Mesangial cell (primary cell): ENCODE measurements around the gene SIMC1. TPM values are rescaled to one million over a fixed set of nuclear protein-coding genes. Genes with fewer than 3 reads are reported as not detected.

Source experiments
- total RNA-seq: library from RNA; depleted of rRNA; stranded (reverse); fragments of >200 nt; gene quantifications from 2 replicates; pipeline ENCODE4 v1.2.3, GENCODE V29; 2015

The SIMC1 gene
- total RNA-seq = 9.1 and 11.9 TPM in 2 replicates

GRCh38 chr5:176237971-176238644 lies at the start of gene SIMC1:
Gene SIMC1, plus strand, starts transcription at chr5:176238424. Its CDS starts 85 bp downstream, at chr5:176238509.

GRCh38 chr5:176361437-176362232 lies 123.4 kb downstream of the SIMC1 start, which contains the start of gene KIAA1191:
Gene KIAA1191, minus strand, starts transcription at chr5:176361764. Its CDS starts 2,256 bp downstream, at chr5:176359508.

GRCh38 chr5:176365351-176366231 lies 127.4 kb downstream of the SIMC1 start, which contains the start of gene ARL10:
Gene ARL10, plus strand, starts transcription at chr5:176365487. Its CDS starts 77 bp downstream, at chr5:176365564.

GRCh38 chr5:176388444-176389134 lies 150.4 kb downstream of the SIMC1 start, which contains the start of the genes HIGD2A and NOP16:
Gene HIGD2A, plus strand, starts transcription at chr5:176388751. Its CDS starts 69 bp downstream, at chr5:176388820.
Gene NOP16, minus strand, starts transcription at chr5:176388598. Its CDS starts 59 bp downstream, at chr5:176388539.

Other genes starting within 250 kb of the SIMC1 start
- gene KIAA1191, start 123.3 kb downstream of the SIMC1 start, total RNA-seq = 102 and 117 TPM in 2 replicates
- gene ARL10, start 127.1 kb downstream of the SIMC1 start, total RNA-seq = 7.5 and 15.3 TPM in 2 replicates
- gene NOP16, start 150.2 kb downstream of the SIMC1 start, total RNA-seq = 10.4 and 25.9 TPM in 2 replicates
- gene HIGD2A, start 150.3 kb downstream of the SIMC1 start, total RNA-seq = 131 and 202 TPM in 2 replicates
- 85.2 and 90.8 TPM in 2 replicates for gene CLTB, start 178.1 kb downstream of the SIMC1 start, total RNA-seq
- gene FAF2, start 210.0 kb downstream of the SIMC1 start, total RNA-seq = 27.4 and 30.0 TPM in 2 replicates